HG03558 (cell line): Measurements from ENCODE around the gene SACM1L.
"Not testable (repeated sequence)": the region's sequence is repeated elsewhere in the genome, so short reads cannot be mapped to it uniquely, and the experiment has no call there.

ENCODE experiments used
- ATAC-seq: cut with Tn5 transposase; IDR thresholded peaks from one replicate; pipeline ENCODE4 v1.9.1; 2021; ENCODE audit warnings: moderate number of reproducible peaks; ENCODE audit not compliant: unreplicated experiment; ENCODE audit errors: extremely low read depth

SACM1L gene

DNA sequence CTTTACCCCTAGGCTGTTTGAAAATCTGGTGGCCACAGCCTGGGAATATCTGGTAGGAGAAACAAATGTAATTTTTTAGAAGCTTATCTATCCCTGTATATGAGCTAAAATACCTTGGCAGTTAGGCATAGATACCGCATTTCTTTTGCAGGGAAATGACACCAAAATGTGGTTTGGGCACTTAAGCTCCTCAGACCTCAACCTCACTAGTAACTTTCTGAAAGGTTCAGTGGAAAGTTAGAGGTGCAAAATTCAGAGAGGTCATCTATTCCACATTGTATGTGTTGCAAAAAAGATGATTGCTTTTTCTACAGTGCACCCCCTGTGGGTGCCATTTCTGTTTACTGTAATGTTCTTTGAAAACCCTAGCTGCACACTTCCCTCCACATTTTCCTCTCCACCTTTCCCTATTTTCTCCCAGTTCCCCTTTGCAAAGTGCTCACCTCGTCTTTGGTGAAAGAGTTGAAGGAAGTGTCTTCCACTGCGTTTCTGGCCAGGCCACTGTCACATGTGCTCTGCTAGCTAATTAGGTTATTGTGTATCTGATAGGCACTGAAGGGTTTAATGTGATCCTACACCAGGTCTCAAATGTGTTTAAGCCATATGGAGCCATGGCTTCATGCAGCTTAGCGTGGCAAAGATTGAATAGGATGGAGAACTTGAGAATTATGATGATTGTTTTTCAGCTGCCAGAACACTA is 1.3 kb downstream of the SACM1L start:
- no peak for ATAC-seq

DNA sequence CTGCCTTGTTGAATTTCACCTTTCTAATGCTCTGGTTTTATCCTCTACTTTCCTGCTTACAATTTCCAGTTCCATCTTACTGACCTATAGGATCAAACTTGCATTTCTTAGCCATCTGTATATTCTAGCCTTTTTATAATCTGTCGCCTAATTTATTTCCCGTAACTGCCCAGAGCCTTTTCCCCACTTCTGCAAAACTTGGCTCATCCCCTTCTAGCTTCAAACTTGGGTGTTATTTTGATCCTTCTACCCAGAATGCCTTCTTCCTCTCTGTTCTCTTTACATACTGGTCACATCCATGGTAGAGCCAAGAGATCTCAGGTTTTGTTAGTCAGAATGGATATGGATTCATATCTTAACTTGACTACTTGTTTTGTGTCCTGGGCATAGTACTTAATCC is 2.6 kb downstream of the SACM1L start:
- no peak for ATAC-seq

DNA sequence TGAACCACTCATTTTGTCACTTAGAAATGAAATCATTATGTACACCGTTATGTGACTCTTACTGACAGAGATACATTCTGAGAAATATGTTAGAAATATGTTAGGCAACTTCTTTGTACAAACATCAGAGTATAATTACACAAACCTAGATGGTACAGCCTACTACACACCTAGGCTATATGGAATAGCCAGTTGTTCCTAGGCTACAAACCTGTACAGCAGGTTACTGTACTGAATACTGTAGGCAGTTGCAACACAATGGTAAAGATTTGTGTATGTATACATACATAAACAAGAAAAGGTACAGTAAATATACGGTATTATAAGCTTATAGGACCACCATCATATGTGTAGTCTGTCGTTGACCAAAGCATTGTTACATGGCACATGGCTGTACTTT is 3.7 kb downstream of the SACM1L start:
- no peak for ATAC-seq

DNA sequence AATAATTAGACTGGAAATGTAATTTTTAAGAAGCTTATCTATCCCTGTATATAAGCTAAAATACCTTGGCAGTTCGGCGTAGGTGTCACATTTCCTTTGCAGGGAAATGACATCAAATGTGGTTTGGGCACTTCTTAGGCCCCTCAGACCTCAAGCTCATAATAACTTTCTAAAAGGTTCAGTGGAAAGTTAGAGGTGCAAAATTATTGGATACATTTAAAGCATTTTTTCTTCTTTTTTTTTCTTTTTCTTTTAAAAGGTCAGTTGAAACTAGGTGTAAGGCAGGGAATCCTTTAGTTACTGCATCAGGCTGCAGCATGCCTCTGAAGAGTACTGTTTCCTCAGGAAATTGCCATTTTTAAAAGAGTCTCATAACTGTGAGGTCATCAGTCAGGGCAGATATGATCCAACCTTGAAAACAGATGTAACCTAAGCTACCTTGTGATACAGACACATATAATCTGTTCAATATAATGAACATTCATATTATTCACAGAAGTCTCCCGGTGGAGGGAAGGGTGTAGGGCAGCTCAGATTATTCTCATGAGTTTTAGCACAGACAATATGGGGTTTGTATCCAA is 4.8 kb downstream of the SACM1L start:
- ATAC-seq = no peak

DNA sequence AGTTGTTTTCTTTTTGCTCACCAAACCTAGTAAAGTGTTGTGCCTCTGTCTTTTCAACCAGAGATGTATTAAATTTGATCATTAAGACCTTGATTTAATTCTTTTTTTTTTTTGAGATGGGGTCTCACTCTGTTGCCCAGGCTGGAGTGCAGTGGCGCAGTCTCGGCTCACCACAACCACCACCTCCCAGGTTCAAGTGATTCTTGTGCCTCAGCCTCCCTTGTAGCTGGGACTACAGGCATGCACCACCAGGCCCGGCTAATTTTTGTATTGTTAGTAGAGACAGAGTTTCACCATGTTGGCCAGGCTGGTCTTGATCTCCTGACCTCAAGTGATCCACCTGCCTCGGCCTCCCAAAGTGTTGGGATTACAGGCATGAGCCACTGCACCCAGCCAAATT is 6.0 kb downstream of the SACM1L start:
- not testable (repeated sequence) for ATAC-seq

DNA sequence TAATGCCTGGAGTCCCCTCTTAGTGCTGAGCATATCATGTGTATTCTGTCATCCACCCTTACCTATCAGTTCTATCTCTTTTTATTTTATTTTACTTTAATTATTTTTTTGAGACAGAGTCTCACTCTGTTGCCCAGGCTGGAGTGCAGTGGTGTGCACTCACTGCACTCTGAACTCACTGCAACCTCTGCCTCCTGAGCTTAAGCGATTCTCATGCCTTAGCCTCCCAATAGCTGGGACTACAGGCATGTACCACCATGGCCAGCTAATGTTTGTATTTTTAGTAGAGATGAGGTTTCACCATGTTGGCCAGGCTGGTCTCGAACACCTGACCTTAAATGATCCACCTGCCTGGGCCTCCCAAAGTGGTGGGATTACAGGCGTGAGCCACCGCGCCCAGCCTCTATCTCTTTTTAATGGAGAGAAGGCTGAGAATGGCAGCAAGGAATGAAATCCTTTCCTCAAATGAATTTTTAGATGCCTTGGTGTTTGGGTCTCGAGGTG is 11.4 kb downstream of the SACM1L start:
- ATAC-seq = no peak

DNA sequence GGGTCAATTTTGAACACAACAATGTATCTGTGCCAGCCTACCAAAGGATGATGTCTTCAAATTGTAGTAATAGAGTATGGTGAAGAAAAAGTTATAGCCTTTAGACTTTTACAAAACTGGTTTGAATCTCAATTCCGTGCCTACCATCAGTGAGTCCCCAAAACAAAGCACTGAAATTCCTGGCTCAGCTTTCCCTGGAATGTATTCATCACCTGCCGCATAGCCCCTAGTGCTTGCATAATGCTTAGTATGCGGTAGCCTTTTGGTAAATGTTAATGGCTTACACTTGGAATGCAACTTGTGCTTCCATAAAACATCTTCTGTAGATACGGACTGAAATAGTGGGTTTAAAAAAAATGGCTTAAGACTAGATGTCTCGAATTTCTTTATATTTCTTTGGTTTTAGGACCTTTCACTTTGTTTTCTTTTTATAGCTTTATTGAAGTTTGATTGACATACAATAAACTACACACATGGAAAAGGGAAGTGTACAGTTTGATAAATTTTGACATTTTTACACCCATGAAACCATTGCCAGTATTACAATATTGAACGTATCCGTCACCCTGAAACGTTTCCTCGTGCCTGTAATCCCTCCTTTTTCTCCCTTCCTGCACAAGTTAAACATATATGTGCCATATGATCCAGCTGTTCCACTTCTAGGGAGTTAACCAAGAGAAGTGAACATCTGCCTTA is 12.1 kb downstream of the SACM1L start:
- no peak for ATAC-seq

DNA sequence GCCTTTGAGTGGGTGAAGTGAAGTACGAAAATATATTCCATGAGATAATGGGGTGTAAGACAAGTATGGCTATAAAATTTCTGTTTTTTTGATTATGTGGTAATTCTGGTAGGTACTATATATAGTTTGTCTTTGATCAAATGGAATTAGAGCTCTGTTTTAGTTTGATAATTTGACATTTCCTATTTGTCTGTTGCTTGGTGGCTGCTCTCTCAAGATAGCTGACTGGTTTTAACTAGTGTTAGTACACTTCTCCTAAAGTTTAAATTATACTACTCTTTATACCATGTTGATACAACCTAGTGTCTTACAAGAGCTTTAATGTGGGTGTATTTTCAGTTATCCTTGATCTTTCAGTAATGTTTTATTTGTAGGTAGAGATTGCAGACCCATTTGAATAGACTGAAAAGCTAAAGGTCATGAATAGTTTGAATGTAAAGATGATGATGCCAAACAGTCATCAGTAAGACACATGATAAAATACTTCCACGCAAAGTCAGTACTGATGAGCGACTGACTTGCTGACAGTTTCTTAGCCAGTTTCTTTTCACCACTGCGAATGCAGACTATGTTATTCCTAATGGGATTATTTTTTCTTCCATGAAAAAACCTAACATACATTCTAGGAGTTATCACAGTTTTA is 15.2 kb downstream of the SACM1L start:
- no peak for ATAC-seq

DNA sequence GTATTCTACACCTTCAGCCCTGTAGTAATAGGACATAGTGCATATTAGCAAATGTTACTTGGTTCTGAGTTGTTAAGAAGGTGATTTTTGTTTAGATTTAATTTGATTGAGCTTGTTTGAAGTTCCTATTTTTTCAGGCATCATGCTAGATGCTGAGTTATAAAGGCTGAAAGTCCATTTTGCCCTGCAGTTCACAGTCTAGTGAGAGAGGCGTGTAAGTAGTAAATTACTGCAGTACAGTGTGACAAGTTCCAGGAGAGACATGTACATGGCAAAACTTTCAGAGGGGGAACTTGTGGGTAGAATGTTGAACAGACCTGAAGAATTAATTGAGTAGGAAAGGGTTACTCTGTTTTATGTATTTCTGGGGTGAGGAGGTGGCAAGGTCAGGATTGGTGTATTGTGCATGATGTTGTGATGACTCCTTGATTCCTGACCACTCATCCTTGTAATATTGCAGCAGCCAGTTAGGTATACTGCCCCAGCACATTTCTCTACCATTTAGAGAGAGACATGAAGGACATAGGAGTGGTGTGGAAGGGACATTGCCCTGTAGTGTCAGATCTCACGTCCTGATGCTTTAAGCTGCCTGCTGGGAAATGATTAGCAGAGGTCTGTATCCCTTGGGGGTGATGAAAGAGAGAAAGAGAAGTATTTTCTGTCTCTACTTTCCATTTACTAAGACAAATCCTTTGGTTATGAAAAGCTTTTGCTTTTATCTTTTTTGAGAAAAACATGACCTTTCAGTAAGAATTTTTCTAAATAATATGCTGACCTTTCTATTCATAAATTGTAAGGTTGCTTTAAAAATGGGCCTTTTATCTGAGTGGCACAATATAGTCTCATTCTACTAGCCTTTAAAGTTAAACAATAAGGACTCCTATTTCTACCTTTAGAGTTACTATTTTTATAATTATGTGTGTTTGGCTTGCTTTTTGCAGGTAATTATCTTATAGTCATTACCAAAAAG is 16.9 kb downstream of the SACM1L start:
- no peak for ATAC-seq

DNA sequence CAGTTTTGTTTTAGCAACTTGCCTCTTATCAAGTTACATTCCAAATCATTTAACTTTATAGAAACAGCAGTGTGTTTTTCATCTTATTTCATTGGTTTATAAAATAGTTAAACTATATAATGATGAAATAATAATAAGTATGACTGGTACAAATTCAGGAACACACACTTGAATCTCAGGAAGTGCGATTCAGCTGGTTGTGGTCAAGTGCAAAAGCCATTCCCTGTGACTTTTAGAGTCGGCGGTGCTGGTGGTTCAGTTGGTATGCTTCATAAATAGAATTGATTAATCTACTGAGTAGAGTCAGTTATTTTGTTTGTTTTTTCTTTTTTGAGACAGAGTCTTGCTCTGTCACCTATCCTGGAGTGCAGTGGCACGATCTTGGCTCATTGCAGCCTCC is 22.7 kb downstream of the SACM1L start:
- no peak for ATAC-seq

DNA sequence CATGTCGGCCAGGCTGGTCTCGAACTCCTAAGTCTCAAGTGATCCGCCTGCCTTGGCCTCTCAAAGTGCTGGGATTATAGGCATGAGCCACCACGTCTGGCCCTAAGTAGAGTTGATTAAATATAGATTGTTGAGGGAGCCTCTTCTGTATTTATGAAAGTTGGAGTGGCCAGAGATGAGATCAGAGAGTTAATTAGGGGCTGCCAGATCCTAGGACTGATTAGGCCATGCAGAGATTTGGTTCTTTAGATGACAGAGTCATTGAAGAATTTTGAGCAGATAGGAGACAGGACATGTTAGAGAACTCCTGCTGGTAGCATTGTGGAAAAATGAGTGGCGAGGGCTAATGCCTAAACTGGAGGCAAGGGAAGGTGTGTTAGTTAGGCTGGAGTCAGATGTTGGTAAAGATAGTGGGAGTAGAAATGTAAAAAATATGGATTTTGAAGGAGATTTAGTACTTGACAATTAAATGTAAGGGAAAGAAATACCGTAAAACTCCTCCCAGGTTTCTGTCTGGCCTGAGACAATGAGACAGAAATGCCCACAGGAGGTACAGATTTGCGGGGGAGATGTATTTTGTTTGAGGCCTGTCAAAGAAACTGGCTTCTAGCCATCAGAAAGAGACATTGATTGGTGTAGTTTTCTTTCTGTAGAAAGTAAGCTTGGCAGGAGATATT is 23.4 kb downstream of the SACM1L start:
- ATAC-seq = no peak

DNA sequence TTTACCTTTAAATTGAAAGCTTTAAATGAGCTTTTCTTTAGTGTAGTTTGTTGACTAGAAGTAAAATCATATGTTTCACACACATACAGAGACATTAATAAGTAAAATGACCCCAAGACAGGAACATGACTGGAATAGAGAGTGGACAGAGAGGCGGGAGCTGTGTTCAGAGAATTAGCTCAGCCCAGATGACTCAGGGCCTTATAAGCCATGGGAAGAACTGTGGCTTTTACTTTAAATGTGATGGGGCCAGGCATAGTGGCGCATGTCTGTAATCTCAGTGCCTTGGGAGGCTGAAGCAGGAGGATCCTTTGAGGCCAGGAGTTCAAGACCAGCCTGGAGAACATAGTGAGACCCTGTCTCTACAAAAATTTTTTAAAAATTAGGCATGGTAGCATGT is 26.7 kb downstream of the SACM1L start:
- ATAC-seq = no peak

DNA sequence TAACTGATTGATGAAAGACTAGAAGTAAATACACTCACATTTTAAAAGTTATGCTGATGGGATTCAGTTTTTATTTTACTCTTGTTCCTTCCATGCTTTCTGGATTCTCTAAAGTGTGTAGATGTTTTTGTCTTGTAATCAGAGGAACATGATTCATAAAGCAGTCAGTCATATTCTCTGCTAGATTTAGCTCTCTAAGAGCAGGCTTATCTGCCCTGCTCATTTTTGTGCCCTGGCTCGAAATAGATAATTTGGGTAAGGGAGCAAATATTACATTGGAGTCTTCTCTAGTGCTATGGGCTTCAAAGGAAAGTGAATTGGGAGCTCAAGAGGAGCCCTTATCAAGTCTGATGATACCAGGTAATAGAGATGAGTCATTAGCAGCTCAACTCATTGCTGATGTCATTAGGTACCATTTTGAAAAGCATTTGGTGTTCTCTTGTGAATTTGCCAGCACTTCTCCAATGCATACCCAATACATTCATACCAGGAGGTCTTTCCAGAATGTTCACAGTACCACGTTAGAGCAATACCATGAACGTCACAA is 27.7 kb downstream of the SACM1L start:
- no peak for ATAC-seq

DNA sequence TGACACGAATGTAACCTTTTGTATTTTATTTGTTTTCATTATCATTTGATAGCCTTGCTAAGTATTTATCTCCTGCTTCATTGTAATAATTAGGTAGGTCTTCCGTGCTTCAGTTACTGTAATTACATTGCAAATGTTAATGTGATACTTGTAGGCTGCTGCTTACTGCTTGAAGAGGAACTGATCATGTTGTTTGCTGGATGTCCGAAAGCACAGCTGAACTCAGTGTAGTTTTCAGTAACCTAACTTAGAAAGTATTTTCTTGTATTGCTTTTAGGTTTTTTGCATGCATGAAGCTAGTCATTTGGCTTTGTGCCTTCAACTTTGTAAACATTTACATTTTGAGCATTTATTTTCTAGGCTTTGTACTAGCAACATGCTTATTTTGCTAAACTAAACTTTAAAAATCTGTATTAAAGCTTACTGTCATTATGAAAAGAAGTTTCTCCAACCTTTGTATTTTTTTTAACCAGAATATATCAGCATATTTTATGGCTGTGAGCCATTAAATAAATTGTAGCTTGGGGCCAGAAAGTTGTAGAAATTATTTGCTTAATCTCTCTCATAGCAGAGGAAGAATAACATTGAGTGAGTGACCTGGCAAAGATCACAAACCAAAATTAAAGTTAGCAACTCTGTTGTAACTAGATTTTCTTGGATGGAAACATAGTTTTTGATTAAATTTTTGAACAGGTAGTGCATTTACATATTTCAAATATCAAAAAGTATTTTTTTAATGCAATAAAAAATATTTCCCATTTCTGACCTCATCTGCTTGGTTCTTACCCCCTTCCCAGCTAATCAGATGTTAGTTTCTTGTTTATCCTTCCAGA is 30.7 kb downstream of the SACM1L start:
- ATAC-seq = no peak

DNA sequence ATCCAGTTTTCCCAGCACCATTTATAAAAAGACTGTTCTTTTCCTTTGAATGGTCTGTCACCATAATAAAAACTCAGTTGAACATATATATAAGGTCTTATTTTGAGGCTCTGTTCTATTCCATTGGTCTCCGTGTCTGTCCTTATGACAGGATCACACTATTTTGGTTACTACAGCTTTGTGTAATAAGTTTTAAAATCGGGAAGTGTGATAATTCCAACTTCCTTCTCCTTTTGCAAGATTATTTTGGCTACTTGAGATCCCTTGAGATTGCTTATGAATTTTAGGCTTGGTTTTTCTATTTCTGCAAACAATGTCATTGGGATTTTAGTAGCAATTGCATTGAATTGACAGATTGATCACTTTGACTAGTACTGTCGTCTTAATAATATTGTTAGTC is 35.7 kb downstream of the SACM1L start:
- no peak for ATAC-seq

DNA sequence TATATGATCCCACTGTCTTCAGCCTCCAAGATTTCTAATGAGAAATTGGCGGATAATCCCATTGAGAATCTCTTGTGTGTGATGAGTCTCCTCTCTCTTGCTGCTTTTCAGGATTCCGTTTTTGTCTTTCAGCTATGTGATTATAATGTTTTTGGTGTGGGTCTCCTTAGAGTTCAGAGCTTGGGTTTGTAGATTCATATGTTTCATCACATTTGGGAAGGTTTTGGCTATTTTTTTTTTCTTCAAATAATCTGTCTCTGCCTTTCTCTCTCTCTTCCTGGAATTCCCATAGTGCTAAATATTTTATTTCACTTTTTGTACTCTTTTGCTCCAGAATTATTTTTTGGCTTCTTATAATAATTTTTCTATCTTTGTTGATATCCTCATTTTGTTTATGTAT is 40.4 kb downstream of the SACM1L start:
- no peak for ATAC-seq

DNA sequence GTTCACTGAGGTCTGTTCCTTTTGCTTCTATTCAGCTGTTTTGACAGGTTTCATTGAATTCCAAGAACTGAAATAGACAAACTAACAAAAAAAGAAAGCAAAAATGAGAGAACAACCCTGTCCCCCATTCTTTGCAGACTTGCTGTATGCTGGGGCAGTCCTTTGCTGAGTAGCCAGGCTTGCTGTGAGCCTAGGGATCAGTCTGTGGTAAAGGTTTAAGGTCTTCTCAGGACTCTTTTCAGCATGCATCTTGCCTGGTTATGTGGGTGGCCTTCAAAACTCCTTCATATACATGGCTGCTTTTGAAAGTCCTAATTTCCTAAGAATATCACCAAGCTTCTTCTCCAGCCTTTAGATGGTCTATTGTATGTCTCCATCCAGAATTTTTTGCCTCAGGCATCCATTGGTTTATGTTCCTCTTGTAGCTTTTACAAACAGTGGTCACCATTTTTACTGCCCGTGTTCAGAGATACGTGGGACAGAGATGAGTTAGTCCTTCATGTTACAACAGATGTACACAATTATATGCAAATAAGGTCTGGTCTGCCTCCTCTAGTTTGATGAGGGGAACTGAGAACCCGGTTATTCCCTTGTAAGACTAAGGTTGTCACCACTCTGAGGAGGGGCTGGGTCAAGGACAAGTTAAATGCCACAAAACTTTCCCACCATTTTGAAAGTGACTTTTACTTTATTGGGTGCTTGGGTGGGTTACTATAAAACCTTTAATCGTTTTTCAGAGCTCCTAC is 41.4 kb downstream of the SACM1L start:
- no peak for ATAC-seq

DNA sequence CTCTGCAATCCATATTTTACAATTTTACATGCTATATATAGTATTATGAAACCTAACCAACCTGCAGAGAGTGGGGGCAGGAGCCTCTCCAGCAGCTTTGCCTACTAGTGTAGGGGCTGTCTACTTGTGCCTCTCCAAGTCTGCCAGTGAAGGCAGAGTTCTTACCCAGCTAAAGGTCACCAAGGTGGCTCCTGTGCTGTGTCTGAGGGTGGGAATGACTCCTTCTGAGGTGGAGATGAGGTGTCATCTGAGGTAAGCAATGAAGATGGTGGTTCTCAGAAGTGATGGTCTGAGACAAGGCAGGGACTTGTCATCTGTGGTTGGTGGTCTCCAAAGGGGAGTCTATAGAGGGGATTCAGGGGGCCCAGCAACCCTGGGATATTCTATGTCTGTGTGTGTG is 47.5 kb downstream of the SACM1L start:
- no peak for ATAC-seq
